Measurements from ENCODE around the gene PRKAG2.

The PRKAG2 gene

DNA sequence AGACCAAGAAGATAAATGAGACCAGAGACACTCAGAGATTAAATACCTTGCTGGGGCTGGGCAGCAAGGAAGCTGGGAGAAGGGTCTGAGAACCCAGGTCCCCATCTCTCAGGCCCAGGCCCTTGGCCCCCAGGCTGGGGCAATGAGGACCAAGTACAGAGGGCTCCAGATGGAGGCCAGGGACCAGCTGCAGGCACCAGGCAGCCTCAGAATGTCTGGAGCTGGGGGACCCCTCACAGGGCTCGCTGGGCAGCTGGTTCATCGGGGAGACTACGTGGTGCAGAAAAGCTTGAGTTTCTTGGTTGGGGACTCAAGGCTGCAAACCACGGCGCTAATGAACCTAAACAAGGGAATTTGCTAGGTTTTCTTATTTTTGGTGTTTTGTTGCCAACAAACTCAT, 75.6 kb downstream of the PRKAG2 start:
- no peak for DNase-seq (ENCODE audit: low spot score)

DNA sequence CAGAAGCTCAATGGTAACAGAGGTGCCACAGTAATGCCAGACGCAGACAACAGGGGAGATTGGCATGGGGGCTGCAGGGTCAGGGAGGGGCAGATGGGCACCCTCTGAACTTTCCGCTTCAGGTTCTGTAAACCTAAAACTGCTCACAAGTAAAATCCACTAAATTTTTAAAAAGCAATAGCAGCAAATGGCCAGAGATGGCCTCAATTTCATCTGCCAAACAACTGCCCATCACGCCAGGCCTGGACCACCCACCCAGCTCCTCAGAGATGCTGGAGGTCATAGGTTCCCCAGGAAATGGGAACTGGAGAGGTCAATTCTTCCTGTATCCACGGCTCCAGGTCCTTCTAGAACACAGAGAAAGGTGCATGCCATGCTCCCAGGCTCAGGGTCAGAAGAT, 76.1 kb downstream of the PRKAG2 start:
- no peak for DNase-seq (ENCODE audit: low spot score)

DNA sequence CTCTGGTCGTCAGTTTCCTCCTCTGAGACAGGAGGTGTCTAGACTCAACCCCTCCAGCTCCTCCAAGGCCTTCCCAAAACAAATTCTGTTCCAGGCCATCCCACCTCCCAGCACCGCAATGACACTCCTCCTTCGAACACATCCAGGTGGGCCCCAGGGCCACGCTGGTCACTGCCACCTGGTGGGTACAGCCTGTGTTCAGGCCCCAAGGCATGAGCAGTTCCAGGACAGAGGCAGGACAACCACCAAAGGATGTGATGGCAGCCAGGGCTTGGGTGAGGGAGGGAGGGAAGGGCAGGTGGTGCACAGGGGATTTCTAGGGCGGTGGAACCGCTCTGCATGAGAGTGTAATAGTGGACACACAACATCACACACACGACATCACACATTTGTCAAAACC, 76.5 kb downstream of the PRKAG2 start:
- DNase-seq (ENCODE audit: low spot score), result no peak

- DNase-seq (ENCODE audit: low spot score), result no peak
Measured at GRCh38 chr7:151799506-151799905, 77.4 kb downstream of the PRKAG2 start.

- DNase-seq (ENCODE audit: low spot score), result no peak
Measured at GRCh38 chr7:151798851-151799448, 78.0 kb downstream of the PRKAG2 start.

DNA sequence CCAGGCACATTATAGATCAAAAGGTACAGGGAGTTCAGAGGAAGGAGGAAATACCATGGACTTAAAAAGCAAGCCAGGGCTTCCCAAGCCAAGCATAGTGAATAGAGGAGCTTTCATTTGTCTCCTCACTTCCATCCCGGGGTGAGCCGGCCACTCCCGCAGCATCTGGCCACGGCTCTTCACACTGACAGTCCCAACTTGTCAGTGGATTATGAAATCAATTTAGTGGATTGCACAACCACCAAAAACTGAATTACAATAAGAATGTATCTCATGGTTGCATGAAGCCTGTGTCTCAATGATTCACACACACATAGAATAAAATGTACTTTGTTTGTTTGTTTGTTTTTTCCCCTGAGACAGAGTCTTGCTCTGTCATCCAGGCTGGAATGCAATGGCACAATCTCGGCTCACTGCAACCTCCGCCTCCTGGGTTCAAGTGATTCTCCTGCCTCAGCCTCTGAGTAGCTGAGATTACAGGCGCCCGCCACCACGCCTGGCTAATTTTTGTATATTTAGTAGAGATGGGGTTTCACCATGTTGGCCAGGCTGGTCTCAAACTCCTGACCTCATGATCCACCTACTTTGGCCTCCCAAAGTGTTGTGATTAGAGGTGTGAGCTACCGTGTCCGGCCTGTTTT, 79.1 kb downstream of the PRKAG2 start:
- DNase-seq (ENCODE audit: low spot score), result peak; percentile 37

DNA sequence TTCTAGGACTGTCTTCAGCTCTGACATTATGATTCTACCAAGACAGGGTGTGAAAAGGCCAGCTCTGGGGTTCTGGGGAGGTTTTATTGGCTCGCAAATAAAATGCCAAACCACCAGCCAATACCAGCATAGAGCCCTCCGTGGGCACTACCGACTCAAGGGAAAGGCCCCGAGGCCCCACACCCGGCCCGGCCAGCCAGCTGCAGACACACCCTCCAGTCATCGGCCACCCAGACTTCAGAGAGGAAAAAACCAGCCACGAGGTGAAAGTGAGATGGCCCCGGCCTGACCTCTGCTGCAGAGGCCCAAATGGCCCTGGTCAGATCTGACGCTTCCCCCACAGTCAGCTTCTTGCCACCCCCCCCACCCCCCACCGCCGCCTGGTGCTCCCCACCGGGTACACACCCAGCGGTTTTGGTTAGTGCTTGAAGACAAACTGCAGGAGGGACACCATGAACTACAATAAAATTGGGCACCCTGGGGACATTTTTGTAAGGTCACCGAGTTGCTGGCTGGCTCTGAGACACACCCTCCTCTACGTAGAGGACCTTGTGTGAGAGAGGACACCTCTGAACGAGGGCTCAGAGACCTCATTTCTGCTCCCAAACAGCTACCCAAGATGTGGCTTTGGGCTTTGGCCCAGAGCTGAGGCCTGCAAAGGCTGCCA, 79.9 kb downstream of the PRKAG2 start:
- no peak for DNase-seq (ENCODE audit: low spot score)

- DNase-seq (ENCODE audit: low spot score), result peak; percentile 40
Measured at GRCh38 chr7:151796091-151796870, 80.6 kb downstream of the PRKAG2 start.

DNA sequence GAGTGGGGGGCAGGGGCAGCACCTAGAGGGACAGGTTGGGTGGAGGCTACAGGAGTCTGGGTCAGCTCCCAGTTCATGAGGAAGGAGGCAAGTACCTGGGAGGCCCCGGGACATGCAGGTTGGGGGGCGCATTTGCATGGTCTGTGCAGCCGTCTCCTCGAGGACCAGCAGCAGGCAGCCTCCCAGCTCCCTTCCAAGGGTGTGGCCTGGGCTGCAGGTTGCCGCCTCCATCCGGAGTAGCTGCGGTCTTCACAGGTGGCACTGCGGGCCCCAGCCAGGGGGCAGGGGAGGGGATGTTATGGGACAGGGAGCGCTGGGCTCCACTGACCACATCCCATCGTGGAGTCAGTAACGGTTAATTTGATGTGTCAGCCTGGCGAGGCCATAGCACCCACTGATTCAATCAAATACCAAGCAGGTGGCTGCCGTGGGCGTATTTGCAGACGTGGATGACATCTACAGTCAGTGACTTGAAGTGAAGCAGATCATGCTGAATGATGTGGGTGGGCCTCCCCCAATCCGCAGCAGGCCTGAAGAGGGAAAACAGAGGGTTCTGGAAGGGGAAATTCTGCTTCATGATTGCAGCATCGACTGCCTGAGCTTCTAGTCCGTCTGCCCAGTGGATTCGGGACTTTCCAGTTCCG, 81.6 kb downstream of the PRKAG2 start:
- no peak for DNase-seq (ENCODE audit: low spot score)

DNA sequence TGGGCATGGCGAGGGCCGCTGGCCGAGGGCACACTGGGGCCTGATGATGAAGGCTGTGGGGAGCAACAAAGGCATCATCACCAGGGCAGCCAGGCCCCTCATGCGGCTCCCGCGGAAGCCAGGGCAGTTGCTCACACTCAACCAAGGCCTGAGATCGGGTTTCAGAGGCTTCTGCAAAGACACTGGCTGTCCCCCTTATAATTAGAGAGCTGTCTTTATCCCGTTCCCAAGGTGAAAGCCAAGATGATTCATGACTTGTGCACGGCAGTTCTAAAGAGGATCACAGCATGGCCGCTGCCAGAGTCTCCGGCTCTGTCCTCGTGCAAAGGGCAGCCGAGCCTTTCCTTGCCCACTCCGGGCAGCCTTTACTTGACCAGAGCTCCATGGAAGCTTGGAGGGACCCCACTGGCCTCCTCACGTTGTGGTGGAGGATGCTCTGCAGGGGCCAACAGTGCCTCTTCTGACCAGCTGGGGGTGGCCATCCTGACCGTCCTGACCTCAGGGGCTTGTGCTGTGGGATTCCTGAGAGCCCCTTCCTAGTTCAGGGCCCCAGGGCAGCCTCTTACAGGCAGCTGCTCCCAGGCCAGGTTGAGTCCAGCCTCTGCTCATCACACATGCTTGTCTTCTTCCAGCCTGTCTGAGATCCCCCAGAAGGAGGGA, 82.3 kb downstream of the PRKAG2 start:
- DNase-seq (ENCODE audit: low spot score), result no peak

- DNase-seq (ENCODE audit: low spot score), result no peak
Measured at GRCh38 chr7:151793991-151794507, 82.9 kb downstream of the PRKAG2 start.

- no peak for DNase-seq (ENCODE audit: low spot score)
Measured at GRCh38 chr7:151793531-151793951, 83.4 kb downstream of the PRKAG2 start.

- DNase-seq (ENCODE audit: low spot score), result no peak
Measured at GRCh38 chr7:151792636-151793035, 84.3 kb downstream of the PRKAG2 start.

GRCh38 chr7:151792086-151792485, 84.8 kb downstream of the PRKAG2 start:
- DNase-seq (ENCODE audit: low spot score), result no peak

DNA sequence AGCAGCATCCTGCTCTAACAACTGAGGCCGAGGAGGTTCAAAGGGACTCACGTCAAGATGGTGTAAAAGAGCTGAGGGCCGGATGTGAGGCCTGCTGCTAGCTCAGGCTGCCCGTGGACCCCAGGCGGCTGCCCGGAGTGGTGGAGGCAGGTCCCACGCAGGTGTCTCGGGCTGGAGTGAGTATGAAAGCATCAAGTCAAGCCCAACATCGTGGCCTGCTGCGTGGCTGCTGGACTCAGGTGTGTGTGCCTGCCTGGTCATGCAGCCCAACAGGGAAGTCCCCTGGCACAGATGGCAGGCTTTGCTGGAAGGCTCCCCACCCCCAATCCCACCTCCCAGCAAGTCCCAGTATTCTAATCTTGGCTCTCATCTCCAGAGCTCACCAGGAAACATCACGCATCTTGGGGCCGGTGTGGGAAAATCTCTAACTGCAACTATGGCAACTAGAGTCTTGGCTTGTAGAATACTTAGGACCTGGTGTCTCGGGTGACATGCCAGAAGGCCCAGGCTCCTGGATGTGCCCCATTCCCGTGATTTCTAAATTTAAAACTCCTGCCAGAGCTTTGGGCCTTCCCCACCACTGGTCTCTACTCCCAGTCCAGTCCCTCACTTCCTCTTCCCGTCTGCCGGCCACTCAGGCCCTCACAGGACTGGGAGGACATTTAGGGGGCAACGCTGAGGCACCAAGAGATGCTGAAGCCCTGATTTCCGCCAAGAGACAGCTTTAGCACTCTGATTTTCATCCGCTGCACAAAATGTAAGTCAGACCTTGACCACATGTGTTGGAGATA, 85.9 kb downstream of the PRKAG2 start:
- no peak for DNase-seq (ENCODE audit: low spot score)

GRCh38 chr7:151790095-151790829, 86.7 kb downstream of the PRKAG2 start:
- no peak for DNase-seq (ENCODE audit: low spot score)

DNA sequence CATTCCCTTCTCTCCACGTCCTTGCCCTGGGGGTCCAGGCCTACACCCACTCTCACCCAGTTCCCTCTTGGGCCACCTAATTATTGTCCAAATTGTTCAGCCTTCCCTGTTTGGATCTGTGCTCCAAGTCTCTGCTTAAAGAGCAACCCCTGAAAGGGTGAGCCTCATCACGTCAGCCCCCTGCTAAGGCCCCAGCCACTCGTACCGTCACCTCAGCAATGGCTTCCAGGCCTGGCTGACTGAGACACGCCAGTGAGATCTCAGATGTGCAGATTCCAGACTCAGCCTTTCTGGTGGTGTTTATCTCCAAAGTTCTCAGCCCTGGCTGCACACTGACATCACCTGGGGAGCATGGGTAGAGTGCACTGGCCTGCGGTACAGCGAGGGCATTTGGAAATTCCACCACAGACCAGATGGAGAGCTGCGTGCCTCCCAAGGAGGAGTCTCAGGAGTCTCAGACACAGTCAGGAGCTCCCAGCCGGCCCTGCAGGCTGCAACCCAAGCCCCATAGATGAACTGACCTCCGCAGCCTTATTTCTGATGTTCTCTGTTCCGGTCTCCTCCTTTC, 87.5 kb downstream of the PRKAG2 start:
- no peak for DNase-seq (ENCODE audit: low spot score)

GRCh38 chr7:151787348-151787747, 89.6 kb downstream of the PRKAG2 start:
- DNase-seq (ENCODE audit: low spot score), result no peak

- no peak for DNase-seq (ENCODE audit: low spot score)
Measured at GRCh38 chr7:151786936-151787335, 90.0 kb downstream of the PRKAG2 start.

DNA sequence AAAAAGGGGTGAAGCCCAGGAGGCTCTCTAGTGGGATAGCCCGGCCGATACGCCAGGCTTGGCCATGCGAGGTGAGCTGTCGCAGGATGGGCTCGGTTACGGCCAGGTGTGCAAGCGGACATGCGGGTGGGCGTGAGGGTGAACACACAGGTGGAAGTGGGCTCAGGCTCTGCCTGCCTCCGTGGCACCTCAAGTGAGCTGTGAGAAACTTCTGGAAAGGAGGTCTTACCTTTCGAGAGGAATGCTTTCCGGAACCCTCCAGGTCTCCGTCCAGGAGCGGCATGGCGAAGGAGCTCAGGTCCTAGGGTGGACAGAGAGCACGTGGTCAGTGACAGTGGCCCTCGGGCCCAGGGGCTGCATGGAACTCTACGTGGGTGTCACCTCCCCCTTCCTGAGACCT, 90.7 kb downstream of the PRKAG2 start:
- DNase-seq (ENCODE audit: low spot score), result no peak

Measured in hepatic stellate cell (primary cell).